Stimulated activated CD8-positive, alpha-beta memory T cell treated with anti-CD3 and anti-CD28 coated beads, Interleukin-7, amount 100 ng/mL, for 4 hours (primary cell): ENCODE data around the gene CPD.
"Not testable (repeated sequence)": the region's sequence is repeated elsewhere in the genome, so short reads cannot be mapped to it uniquely, and the experiment has no call there.

ENCODE experiments used
- DNase-seq, 2 donors: peaks; one replicate each; pipeline ENCODE4 v3.0.0-alpha.2; 2020; ENCODE audit warnings: low read depth in 2 of 2

The CPD gene

GRCh38 chr17:30388321-30389179 lies 9.8 kb downstream of the CPD start:
- no peak for DNase-seq

GRCh38 chr17:30389756-30390300 lies 11.1 kb downstream of the CPD start:
- no peak for DNase-seq

GRCh38 chr17:30391534-30391933 lies 12.8 kb downstream of the CPD start:
- no peak for DNase-seq

- DNase-seq: no peak
These were observed 14.8 kb downstream of the CPD start for GRCh38 chr17:30393491-30393890.

- DNase-seq: no peak
These were observed 15.5 kb downstream of the CPD start for GRCh38 chr17:30393911-30394867.

GRCh38 chr17:30395398-30396022 lies 16.8 kb downstream of the CPD start:
- no peak for DNase-seq

GRCh38 chr17:30396129-30396528 lies 17.4 kb downstream of the CPD start:
- DNase-seq: no peak

- no peak for DNase-seq
These were observed 17.9 kb downstream of the CPD start for GRCh38 chr17:30396612-30397011.

GRCh38 chr17:30398328-30399041 lies 19.8 kb downstream of the CPD start:
- no peak for DNase-seq

GRCh38 chr17:30401097-30401496 lies 22.4 kb downstream of the CPD start:
- DNase-seq: no peak

GRCh38 chr17:30405161-30405560 lies 26.4 kb downstream of the CPD start:
- DNase-seq: no peak

GRCh38 chr17:30410627-30411026 lies 31.9 kb downstream of the CPD start:
- not testable (repeated sequence) for DNase-seq

GRCh38 chr17:30412008-30412496 lies 33.3 kb downstream of the CPD start:
- not testable (repeated sequence) for DNase-seq

- DNase-seq: no peak
These were observed 34.4 kb downstream of the CPD start for GRCh38 chr17:30413109-30413508.

GRCh38 chr17:30414486-30414885 lies 35.8 kb downstream of the CPD start:
- DNase-seq: no peak

GRCh38 chr17:30415491-30415890 lies 36.8 kb downstream of the CPD start:
- DNase-seq: no peak

- not testable (repeated sequence) for DNase-seq
These were observed 39.3 kb downstream of the CPD start for GRCh38 chr17:30418070-30418469.

GRCh38 chr17:30421592-30421991 lies 42.9 kb downstream of the CPD start:
- no peak for DNase-seq

- no peak for DNase-seq
These were observed 43.4 kb downstream of the CPD start for GRCh38 chr17:30422171-30422570.

- no peak for DNase-seq
These were observed 45.7 kb downstream of the CPD start for GRCh38 chr17:30424471-30424870.

GRCh38 chr17:30426292-30426691 lies 47.6 kb downstream of the CPD start:
- DNase-seq: no peak
